Nucleus accumbens (tissue), 56 donors: ENCODE measurements around the gene FUNDC1.

Experiments
- DNase-seq, 56 donors: peaks; one replicate each; lab custom pipeline; 2025; lab: John Stamatoyannopoulos, UW

The FUNDC1 gene

GRCh38 chrX:44483965-44484606 is 58.6 kb downstream of the FUNDC1 start:
- DNase-seq = no peak

DNA sequence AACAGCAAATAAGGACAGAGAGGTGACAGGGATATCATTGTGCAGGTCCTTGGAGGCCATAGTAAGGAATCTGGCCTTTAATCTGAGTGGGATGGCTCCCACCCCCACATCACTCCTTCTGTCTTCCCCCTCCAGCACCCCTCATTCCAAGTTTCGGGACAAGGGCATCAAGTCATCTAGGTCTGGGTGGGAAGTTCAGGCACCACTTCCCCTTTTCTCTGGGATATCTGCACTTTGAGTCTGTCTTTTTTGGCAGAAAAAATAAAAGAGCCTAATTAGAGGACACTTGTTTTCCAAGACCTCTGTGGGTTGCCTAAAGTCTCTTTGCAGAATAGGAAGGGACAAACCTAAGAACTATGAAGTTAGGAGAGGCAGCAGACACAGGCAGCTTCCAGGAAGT is 60.1 kb downstream of the FUNDC1 start:
- DNase-seq = no peak

GRCh38 chrX:44480591-44480990 is 62.1 kb downstream of the FUNDC1 start:
- DNase-seq = no peak

- no peak for DNase-seq
Observed at GRCh38 chrX:44474410-44474809, 68.2 kb downstream of the FUNDC1 start.
